Retinal pigment epithelial cell (primary cell): ENCODE measurements around the gene MED27.

ENCODE experiments used
- DNase-seq: peaks from one replicate; pipeline ENCODE4 v3.0.0-alpha.2; 2010; ENCODE audit warnings: low read depth
- H3K4me3 ChIP-seq: 2 replicates; pipeline ENCODE4 v1.5.1; 2011; ENCODE audit warnings: mild to moderate bottlenecking, low read length, control low read depth, moderate library complexity
- CTCF ChIP-seq: conservative IDR thresholded peaks from 2 replicates; pipeline ENCODE4 v1.5.1; 2011; ENCODE audit warnings: low read depth, low read length, control low read depth, inconsistent platforms

Gene MED27

GRCh38 chr9:131823701-131824146 lies 255.9 kb downstream of the MED27 start:
- H3K4me3 ChIP-seq, result no peak overlapping the region
- no peak for TF ChIP-seq CTCF
- DNase-seq, result no peak

- no peak for TF ChIP-seq CTCF
- H3K4me3 ChIP-seq, result no peak overlapping the region
- DNase-seq, result no peak
These were observed 261.6 kb downstream of the MED27 start for GRCh38 chr9:131818089-131818488.

GRCh38 chr9:131817627-131818026 lies 262.0 kb downstream of the MED27 start:
- no peak for TF ChIP-seq CTCF
- DNase-seq, result no peak
- H3K4me3 ChIP-seq, result no peak overlapping the region

- TF ChIP-seq CTCF, result no peak
- no peak overlapping the region for H3K4me3 ChIP-seq
- DNase-seq, result no peak
These were observed 262.6 kb downstream of the MED27 start for GRCh38 chr9:131817073-131817472.

- no peak for TF ChIP-seq CTCF
- no peak for DNase-seq
- H3K4me3 ChIP-seq, result no peak overlapping the region
These were observed 263.4 kb downstream of the MED27 start for GRCh38 chr9:131815970-131816873.

- TF ChIP-seq CTCF, result no peak
- no peak overlapping the region for H3K4me3 ChIP-seq
- no peak for DNase-seq
These were observed 265.0 kb downstream of the MED27 start for GRCh38 chr9:131814707-131815106.

GRCh38 chr9:131813116-131813515 lies 266.6 kb downstream of the MED27 start:
- no peak for TF ChIP-seq CTCF
- no peak for DNase-seq

More at GRCh38 chr9:131813116-131813515, 266.6 kb downstream of the MED27 start:
- no peak overlapping the region for H3K4me3 ChIP-seq
